NCI-H226 (cell line): ENCODE data around the gene BPIFA3.
A peak's percentile ranks its signal among the peaks of the same experiment; 100 is the strongest.

Source experiments
- DNase-seq: peaks from one replicate; pipeline ENCODE4 v3.0.0-alpha.2; 2015

Gene BPIFA3

DNA sequence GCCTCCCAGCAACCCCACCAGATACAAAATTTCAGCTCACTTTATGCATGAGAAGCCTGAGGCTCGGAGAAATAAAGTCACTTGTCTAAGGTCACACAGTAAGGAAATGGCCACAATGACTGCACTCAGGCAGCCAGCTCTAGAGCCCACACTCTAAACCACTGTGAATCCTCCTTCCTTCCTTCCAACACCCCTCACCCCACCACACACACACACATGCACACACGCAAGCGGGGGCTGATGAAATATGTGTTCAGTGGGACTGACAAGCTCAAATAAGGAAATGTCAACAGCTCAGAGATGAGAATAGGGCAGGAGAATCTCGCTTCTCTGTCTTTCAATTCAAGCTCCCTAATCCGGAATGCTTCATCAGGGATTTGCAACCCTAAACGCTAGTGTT is 12.7 kb downstream of the BPIFA3 start:
- DNase-seq: no peak

DNA sequence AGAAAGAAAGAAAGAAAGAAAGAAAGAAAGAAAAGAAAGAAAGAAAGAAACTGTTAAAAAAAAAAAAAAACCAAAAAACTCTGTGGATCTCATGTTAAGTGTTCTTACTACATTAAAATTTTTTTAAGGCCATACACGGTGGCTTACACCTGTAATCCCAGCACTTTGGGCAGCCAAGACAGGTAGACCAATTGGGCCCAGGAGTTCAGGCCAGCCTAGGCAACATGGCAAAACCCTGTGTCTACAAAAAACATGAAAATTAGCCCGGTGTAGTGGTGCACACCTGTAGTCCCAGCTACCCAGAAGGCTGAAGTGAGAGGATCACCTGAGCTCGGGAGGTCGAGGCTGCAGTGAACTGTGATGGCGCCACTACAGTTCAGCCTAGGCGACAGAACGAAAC is 14.1 kb downstream of the BPIFA3 start:
- DNase-seq: no peak

DNA sequence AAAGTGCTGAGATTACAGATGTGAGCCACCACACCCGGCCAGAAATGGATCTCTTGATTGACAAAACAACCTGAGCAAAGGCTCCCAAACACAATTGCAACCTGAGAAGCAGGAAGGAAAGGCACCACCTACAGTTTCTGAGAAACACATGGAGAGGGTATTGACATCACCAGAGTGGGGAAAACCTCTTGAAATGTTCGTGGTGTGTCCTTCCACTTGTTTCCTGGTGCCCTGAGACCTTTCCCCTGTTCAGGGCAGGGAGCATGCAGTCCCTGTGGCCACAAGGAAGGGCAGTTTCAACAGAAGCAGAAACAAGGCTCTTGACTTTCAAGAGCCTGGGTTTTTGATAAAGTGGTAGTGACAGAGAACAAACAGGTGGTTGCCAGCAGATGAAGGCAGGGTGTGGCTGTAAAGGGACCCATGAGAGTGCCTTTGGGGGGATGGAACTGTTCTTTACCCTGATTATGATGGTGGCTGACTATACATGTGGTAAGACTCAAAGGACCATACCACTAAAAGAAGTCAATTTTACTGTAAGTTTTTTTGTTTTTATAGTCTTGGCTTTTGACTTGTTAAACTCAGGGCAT is 15.4 kb downstream of the BPIFA3 start:
- no peak for DNase-seq

DNA sequence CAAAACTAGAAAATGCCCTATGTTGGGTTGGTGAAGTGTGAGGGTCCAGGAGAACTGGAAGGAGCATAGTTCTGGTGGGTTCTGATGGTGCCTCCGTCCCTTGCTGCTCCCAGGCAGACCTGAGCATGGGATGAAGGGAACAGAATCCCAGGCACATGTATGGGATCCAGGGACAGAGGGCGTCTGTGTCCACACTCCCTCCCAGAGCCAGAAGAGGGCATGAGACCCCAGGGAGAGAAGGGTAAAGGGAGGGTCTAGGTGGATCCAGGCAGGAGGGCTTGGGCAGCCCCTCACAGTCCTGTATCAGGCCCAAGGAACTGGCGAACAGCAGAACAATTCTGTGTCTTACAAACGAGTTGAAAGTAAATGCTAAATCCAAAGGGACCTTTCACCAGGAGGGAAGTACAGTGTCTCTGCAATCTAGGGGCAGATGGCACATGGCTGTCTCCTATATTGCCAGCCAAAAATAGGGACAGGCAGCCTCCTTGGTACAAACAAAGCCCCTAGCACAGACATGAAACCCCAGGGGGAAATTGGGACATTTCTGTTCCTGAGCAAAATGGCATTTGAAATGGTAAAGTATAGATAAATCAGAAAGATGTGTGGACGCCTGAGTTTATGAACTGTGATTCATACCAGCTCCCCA is 16.1 kb downstream of the BPIFA3 start:
- no peak for DNase-seq

DNA sequence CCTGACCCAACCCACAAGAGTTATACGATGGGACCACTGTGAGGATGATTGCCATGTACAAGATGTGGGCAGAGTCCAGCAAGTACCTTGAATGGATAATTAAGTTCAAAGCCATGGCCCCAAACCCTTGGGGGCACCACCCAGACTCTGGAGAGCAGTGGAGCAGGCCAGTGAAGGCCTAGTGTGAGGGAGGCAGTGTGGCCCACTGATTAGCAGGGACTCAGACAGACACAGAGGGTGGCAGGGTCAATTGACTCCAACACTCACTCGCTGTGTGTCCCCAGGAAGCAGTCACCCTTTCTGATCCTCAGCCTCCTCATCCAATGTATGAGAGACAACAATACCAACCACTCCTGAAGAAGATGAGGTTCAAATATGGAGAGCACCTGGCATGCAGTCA is 16.9 kb downstream of the BPIFA3 start:
- DNase-seq: no peak

DNA sequence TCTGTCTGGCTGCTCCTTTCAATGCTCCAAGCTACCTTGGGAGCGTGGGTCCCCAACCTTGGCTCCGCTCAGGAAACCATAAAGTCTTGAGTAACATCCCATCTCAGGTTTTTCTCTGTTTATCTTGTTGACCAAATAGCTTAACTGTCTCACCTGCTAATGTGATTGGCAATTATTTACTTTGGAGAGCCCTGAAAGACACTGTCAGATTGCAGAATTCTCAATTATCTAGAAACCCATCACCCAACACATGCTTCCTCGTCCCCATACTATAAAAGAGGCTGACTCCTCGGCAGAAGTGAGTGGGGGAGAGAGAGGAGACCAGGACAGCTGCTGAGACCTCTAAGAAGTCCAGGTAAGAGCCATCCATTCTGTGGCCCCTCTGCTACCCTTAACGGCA is 18.5 kb downstream of the BPIFA3 start, which contains the start of gene BPIFA1:
BPIFA1 (plus strand) TSS at position 301 of the 400 bp plus-strand sequence. CDS start 1,716 bp downstream, outside the sequence.
- no peak for DNase-seq

DNA sequence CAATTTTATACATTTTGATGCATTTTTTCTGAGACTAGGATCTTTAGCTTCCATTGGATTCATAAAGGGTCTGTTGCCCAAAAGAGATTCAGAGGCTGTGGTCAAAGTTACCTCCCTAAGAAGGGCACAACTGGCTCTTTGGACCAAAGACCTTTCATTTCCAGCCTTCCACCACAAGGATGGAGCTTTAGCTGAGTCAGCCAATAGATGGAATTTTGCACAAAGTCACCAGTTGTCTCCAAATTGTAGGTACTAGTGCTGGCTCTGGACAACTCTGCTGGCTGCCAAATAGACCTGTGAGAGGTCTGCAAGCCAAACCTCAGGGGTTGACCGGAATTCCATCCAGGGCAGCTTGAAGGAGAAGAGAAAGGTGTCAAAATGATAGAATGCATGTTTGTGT is 19.2 kb downstream of the BPIFA3 start:
- DNase-seq: no peak

DNA sequence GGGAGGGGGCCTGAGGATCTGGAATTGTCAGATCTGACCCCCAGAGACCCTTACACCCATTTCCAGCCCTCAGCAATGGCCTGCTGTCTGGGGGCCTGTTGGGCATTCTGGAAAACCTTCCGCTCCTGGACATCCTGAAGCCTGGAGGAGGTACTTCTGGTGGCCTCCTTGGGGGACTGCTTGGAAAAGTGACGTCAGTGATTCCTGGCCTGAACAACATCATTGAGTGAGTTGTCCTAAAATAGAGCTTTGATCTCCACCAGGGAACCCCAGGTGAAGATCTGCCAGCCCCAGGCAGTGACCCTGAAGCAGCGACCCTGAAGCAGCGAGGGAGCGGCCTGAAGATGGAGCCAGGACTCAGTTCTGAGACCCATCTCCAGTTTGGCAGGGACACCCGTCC is 20.8 kb downstream of the BPIFA3 start:
- no peak for DNase-seq

DNA sequence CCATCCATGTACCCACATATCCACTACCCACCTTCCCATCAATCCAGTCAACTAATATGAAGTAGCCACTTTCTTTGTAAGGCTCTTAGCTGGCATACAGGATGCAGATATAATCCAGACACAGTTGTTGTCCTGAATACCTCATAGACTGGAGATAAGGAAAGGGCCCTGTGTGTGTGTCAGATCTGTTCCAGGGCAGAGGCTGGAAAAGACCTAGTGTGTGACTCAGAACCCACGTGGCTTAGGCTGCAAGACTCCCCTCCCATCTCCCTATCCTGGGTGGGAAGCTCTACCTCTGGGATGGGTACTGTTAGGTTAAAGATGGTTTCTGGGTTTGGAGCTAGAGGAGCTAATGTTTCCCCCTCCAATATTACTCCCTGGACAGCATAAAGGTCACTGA is 22.3 kb downstream of the BPIFA3 start:
- DNase-seq: no peak

DNA sequence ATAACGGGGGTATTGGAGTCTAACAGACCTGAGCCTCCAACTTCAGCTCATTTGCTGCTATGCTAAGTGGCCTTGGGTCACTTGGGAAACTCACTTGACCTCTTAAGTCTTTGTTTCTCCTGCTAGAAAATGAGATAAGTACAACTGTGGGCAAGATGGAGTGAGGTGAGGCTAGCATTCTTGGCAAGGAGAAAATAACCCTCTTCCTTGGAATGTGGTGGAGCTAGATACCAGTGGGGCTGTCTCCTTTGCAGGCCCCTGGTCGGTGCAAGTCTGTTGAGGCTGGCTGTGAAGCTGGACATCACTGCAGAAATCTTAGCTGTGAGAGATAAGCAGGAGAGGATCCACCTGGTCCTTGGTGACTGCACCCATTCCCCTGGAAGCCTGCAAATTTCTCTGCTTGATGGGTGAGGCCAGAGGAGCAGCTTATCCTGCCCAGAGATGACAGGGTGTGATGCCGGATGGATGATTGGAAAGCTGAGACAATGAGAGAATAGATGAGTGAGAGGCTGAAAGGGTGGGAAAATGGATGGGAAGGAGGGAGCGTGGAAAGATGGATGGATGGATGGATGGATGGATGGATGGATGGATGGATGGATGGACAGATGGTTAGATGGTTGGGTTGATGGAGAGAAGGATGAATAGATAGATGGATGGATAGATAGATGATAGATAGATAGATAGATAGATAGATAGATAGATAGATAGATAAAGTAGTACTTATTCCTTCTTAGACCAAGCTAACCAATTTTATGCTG is 23.0 kb downstream of the BPIFA3 start:
- DNase-seq: no peak

DNA sequence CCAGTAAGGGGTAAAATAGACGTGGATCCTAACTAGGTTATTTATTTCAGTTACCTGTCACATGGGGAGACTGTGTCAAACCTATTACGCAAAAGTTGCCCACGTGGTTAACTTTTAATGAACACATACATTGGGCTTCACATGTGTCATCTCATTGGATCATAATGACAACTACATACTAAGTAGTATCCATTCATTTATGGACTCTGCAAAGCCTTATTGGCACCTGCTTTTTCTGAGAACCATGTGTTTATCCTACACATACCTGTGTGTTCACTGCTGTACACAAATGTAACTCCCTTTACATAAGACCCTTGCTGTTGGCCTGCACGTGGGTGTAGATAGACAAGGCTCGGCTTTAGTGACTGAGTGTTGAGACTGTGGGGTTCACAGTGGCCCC is 23.8 kb downstream of the BPIFA3 start:
- no peak for DNase-seq

DNA sequence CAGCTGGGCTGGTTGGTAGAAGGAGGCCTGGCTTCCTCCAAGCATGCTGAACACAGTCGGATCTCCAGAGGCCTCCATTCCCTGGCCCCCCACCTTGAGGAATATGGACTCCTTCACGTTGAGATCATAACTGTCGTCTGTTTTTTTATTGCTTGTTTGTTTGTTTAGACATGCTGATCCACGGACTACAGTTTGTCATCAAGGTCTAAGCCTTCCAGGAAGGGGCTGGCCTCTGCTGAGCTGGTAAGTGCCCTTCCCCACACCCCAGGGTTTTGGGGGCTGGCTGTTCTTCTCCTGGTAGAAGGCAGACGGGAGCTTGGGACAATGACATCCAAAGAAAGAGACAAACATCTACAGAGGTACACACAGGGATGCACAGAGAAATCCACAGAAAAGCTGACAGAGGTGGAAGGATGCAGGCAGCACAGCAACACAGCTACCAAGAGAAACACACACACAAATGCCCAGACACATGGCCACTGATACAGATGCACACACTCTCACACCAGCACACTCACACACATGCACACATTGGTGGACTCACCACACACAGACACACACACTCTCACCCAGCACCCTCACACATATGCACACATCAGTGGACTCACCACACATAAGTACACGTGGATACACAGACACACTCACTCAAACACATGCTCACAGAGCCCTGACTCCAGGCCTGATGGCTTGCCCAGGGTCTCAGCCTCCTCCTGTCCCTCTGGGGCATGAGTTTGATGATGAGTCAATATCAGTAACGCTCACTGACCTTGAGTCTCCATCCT is 25.4 kb downstream of the BPIFA3 start:
- DNase-seq: no peak

DNA sequence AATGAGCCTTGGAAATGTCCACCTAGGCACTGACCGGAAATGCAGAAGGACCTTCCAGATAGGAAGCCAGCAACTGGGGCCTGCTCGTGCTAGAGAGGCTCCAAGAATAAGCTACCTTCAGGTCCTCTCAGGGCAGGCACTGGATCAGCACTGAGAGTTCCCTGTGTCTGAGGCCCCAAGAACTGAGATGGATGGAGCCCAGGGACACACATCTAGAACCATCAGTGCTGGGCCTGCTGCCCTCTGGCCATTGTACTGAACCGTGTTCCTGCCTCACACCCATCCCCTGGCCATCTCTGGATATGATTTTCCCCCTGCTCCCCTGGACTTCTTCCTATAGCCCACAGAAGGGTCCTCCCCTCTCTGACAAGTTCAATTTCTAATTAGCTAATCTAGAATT is 28.9 kb downstream of the BPIFA3 start:
- DNase-seq: no peak

DNA sequence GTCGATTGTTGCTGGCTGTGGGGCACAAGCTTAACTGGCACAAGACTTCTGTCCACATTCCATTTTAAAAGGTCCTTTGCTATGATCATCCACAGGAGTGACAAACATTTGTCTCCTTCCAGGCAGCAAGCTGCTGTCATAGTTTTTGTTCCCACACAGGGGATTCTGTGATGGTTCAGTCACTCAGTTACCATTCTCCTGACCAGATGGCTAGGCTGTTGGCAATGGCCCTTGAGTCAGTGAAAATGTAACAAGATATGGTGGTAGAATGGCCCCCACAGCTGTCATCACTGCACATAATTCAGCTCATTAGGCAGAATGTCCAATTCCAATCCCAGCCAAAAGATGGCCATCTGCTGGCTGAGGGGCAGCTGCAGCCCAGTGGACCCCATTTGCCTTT is 32.3 kb downstream of the BPIFA3 start:
- DNase-seq: no peak

DNA sequence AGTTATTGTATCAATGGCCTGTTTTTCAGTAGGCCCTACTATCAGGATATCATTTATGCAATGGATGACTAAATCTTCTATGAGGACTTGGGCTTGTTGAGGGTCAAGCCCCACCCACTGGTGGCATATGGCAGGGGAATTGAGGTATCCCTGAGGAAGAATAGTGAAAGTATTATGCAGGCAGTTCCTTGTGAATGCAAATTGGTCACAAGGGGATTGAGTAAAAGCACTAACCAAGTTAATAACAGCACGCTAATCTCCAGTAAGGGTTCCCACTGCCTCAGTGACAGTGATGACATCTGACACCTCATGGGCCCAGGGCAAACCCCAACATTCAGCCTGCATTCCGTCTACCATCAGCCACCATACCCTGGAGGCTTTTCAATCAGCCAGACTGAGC is 33.5 kb downstream of the BPIFA3 start:
- DNase-seq: no peak

DNA sequence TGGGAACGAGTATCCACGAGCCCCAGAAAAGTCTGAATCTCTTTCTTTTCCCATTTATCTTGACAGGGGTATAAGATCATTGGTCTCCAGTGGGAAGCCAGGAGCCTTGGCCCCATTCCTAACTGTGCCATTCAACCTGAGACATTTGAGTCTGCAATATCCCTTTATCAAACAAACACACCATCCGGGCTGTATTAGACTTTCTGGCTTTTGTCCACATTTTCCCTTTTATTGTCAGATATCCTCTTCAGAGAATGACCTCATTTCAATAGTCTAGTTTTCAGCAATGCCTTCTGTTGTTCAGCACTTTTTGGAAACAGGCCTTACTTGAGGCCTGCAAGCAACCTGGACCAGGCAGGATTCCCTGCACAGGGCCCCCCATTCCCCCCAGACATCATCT is 34.3 kb downstream of the BPIFA3 start:
- DNase-seq: no peak

DNA sequence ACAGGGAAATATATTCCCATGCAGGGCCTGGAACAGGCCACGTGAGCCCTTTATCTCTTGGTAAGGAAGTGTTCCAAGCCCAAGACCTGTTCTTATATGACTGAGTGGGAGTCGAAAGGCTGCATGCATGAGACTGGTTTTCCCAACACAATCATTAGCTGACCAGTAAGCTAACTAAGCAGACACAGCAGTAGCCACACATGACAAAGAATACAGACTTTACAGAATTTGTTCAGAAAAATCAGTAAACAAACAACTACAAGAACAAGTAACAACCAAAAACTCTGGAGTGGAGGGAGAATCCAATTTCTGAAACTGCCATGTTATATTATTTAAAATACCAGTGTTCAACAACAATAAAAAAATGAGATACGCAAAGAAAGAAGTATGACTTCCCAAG is 35.3 kb downstream of the BPIFA3 start:
- no peak for DNase-seq

DNA sequence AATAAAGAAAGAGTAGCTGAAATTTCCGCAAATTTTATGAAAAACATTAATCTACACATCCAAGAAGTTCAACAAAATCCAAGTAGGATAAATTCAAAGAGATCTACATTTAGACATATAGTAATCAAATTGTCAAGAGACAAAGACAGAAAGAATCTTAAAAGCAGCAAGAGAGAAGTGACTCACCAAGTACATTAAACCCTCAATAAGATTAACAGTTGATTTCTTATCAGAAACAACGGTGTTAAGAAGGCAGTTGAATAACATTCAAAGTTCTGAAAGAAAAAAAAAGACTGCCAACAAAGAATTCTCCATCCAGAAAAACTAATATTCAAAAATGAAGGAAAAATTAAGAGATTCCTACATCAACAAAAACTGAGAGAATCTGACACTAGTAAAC is 37.9 kb downstream of the BPIFA3 start:
- no peak for DNase-seq

DNA sequence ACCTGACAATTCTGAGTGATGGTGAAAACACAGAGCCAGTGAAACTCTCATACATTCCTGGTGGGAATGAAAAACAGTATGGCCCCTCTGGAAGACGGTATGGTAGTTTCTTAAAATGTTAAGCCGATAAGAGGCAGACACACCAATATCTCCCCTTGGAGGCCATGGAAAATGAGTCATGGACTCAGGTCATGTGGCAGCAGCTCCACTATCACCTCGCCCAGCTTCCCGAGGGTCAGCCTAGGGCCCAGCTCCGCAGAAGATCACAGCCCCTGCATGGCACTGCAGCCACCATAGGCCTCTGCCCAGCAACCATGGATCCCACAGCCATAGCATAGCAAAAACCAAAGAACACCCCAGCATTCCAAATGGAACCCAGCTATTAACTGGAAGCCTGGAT is 40.1 kb downstream of the BPIFA3 start:
- no peak for DNase-seq

DNA sequence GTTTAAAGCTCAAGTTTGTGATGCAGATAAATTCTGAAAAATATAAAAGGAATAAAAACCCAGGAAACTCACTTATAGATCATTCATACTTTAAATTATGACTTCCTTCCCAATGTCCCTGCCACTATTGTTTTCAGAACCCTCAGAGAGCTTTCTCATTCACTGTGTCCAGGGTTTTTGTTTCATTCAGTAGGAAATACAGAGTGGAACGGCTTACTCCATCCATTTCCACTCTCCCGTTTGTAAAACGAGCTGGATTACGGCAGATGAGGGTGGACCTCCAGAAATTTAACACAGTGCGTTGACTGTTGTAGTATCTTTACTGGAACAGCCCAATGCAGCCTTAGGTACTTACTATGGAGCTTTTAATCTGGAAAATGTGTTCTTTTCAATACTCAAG is 42.2 kb downstream of the BPIFA3 start:
- no peak for DNase-seq

DNA sequence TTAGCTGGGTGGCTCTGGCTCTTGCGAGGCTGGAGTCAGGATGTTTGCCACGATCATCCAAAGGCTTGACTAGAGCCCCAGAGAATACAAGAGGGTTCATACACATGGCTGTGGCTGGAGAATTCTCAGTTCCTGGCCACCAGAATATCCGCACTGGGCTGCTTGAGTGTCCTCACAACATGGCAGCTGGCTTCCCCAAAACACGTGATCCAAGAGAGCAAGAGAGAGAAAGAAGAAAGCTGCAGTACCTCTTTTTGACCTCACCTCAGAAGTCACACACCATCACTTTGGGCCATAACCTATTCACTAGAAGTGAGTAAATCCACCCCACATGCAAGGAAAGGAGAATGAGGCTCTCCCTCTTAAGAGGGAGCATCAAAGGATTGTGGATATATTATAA is 44.3 kb downstream of the BPIFA3 start:
- DNase-seq: no peak

DNA sequence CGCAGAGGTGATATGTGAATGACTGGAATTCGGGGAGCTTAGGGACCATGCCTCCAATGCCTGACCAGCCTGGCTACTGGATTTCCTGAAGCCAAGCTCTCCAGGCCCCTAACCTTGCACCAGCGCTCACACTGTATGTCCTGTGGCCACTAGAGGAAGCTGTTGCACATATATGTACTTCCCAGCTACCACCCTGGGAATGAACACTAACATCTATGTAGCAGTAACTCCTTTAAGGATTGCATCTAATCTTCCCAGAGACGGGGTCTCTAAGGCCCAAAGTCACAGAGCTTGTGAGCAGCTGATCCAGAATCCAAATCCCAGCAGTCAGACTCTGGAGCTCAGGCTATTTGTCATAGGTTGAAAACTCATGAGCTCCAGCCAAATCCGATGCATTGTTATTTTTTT is 45.5 kb downstream of the BPIFA3 start:
- DNase-seq: peak; percentile 37

DNA sequence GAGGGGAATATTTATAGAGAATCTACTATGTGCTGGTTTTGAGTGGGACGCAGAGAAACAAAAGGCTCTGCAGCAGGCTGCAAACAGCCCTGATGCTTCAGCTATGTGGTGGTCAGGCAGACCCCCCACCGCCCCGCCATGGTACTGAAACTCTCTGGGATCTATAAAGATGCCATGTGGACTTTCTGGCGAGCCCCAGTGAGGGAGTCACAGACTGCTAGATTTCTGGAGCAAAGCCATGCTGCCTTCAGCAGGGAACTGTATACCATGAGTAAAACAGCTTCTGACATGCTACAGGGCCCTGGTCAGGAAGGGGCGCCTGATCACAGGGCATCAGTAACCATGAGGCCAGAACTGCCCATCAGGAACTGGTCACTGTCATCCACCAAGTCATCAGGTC is 46.6 kb downstream of the BPIFA3 start:
- no peak for DNase-seq

DNA sequence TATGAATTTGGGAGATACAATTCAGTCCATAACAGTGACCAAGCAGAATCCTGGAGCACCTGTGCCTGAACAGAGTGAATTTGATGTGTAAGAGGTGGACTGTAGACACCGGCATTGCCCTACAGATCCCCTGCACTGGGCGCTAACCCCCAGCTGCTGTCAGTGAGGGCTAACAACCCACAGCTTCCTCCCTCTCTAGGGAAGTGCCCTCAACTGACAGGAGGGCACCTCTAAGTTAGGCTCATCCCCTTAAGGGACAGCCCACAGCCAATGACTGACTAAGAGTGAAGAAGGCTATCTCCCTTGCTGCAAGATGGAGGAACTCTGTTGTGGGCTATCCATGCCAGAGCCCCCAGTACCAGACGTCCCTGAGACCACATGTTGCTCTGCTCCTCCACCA is 50.5 kb downstream of the BPIFA3 start:
- DNase-seq: no peak
